HepG2 (cell line): ENCODE data around the gene CHCHD6. TPM values are rescaled to one million over a fixed set of nuclear protein-coding genes. Genes with fewer than 3 reads are reported as not detected.

Experiments
- ATAC-seq: fragments of 200-7000 bp; cut with Tn5 transposase; 3 replicates; pipeline ENCODE4 v1.9.1; 2020; ENCODE audit warnings: mild to moderate bottlenecking, moderate library complexity
- BruUV-seq: library from RNA; stranded (reverse); fragments of 400-500 nt; replicated peaks from 2 replicates; lab custom pipeline; 2021; lab: Mats Ljungman, UMichigan
- CTCF ChIA-PET: fragments of 300-600 bp; formaldehyde crosslinking; extraction: SDS; loops from one replicate; lab custom pipeline; 2021; ENCODE audit warnings: low total read pairs, inconsistent platforms, low intra/inter-chr PET ratio; lab: Yijun Ruan, JAX
- POLR2A ChIA-PET: fragments of 350-600 bp; sonication (Branson Sonifier 250); formaldehyde crosslinking; loops from one replicate; lab custom pipeline; 2020; ENCODE audit warnings: antibody characterized with exemption, inconsistent platforms; lab: Yijun Ruan, JAX
- DNase-seq: peaks from one replicate; pipeline ENCODE4 v3.0.0-alpha.2; 2015; ENCODE audit warnings: low spot score
- FAIRE-seq: peaks from 3 replicates; lab custom pipeline; 2011; peaks lifted over from hg19 to GRCh38; lab: Jason Lieb, UNC
- H2AFZ ChIP-seq: one replicate; pipeline ENCODE4 v1.6.1; 2011; ENCODE audit warnings: low read length, inconsistent platforms
- H3K27ac ChIP-seq: fragments of 300-600 bp; 3 replicates; pipeline ENCODE4 v1.8.0; 2011; ENCODE audit warnings: mixed run types, mild to moderate bottlenecking, mixed read lengths, low read length, inconsistent platforms; ENCODE audit not compliant: insufficient read depth; ENCODE audit errors: extremely low read length
- H3K27me3 ChIP-seq, 2 experiments: fragments of 200-600 bp in 1 of 2; 2 replicates in 1 of 2; 3 replicates in 1 of 2; pipeline versions ENCODE4 v1.6.0 to v1.8.0; 2011; ENCODE audit warnings: low read length in 2 of 2, mild to moderate bottlenecking in 2 of 2, moderate library complexity in 2 of 2, inconsistent platforms in 1 of 2; ENCODE audit not compliant: insufficient read depth in 2 of 2, control insufficient read depth in 1 of 2
- H3K36me3 ChIP-seq, 2 experiments: fragments of 200-600 bp in 1 of 2; replicated peaks in 1 of 2; 2 replicates in 1 of 2; 3 replicates in 1 of 2; pipeline versions ENCODE4 v1.5.1 to v1.8.0; 2011; ENCODE audit warnings: low read length in 2 of 2, inconsistent platforms in 1 of 2; ENCODE audit not compliant: insufficient read depth in 2 of 2, control insufficient read depth in 1 of 2
- H3K4me1 ChIP-seq: 2 replicates; pipeline ENCODE4 v1.5.1; 2012; ENCODE audit warnings: low read length, inconsistent platforms; ENCODE audit not compliant: insufficient read depth
- H3K4me2 ChIP-seq: 2 replicates; pipeline ENCODE4 v1.6.0; 2011; ENCODE audit warnings: low read depth, low read length, inconsistent platforms
- H3K4me3 ChIP-seq, 3 experiments: fragments of 200-600 bp in 1 of 3; sonication (generic), shearing (Covaris generic) in 1 of 3; replicated peaks in 1 of 3; 2 replicates each; pipeline ENCODE4 v1.5.1; 2011 to 2016; ENCODE audit warnings: low read length in 3 of 3, inconsistent platforms in 2 of 3, low read depth in 2 of 3, mild to moderate bottlenecking in 2 of 3, control low read depth in 1 of 3, mixed read lengths in 1 of 3; ENCODE audit not compliant: insufficient read depth in 1 of 3
- H3K79me2 ChIP-seq: one replicate; pipeline ENCODE4 v1.6.1; 2011; ENCODE audit warnings: low read length, inconsistent platforms; ENCODE audit not compliant: insufficient read depth
- H3K9ac ChIP-seq: 2 replicates; pipeline ENCODE4 v1.6.0; 2011; ENCODE audit warnings: mild to moderate bottlenecking, low read depth, low read length, inconsistent platforms; ENCODE audit not compliant: insufficient read depth
- H3K9me3 ChIP-seq: 2 replicates; pipeline ENCODE4 v1.5.1; 2012; ENCODE audit warnings: mild to moderate bottlenecking, low read length
- H4K20me1 ChIP-seq: 2 replicates; pipeline ENCODE4 v1.6.0; 2011; ENCODE audit warnings: inconsistent platforms, mild to moderate bottlenecking, low read length, moderate library complexity; ENCODE audit not compliant: insufficient read depth
- AHDC1 ChIP-seq: sonication (generic); formaldehyde crosslinking; IDR thresholded peaks from 2 replicates; pipeline ENCODE4 v1.5.1; 2020; ENCODE audit warnings: mild to moderate bottlenecking, missing genetic modification reagents, borderline replicate concordance
- FOXO4 ChIP-seq: sonication (generic); formaldehyde crosslinking; conservative IDR thresholded peaks from 2 replicates; pipeline ENCODE4 v1.8.1; 2023; ENCODE audit warnings: missing genetic modification reagents
- ONECUT2 ChIP-seq: sonication (generic); formaldehyde crosslinking; IDR thresholded peaks from 2 replicates; pipeline ENCODE4 v1.4.0; 2020; ENCODE audit warnings: missing genetic modification reagents
- SAFB2 ChIP-seq: sonication (generic); formaldehyde crosslinking; IDR thresholded peaks from 2 replicates; pipeline ENCODE4 v1.5.1; 2020; ENCODE audit warnings: missing genetic modification reagents, low read depth, mild to moderate bottlenecking, borderline replicate concordance
- ZBTB44 ChIP-seq: sonication (generic); formaldehyde crosslinking; IDR thresholded peaks from 2 replicates; pipeline ENCODE4 v1.4.0; 2020; ENCODE audit warnings: missing genetic modification reagents
- ZFX ChIP-seq: sonication (generic); formaldehyde crosslinking; IDR thresholded peaks from 2 replicates; pipeline ENCODE4 v1.4.0; 2020; ENCODE audit warnings: mild to moderate bottlenecking, low read depth, missing genetic modification reagents, moderate library complexity
- ZNF275 ChIP-seq: sonication (generic); formaldehyde crosslinking; IDR thresholded peaks from 2 replicates; pipeline ENCODE4 v1.8.0; 2022; ENCODE audit warnings: missing genetic modification reagents, mild to moderate bottlenecking, inconsistent platforms, borderline replicate concordance
- ZNF414 ChIP-seq: sonication (generic); formaldehyde crosslinking; IDR thresholded peaks from 2 replicates; pipeline ENCODE4 v1.5.0; 2020; ENCODE audit warnings: missing genetic modification reagents
- ZNF460 ChIP-seq: sonication (generic); formaldehyde crosslinking; IDR thresholded peaks from 2 replicates; pipeline ENCODE4 v1.5.1; 2020; ENCODE audit warnings: missing genetic modification reagents, mild to moderate bottlenecking, borderline replicate concordance
- WGBS: methylation state at CpG from one replicate; pipeline ENCODE4 v1.1.6; 2017; ENCODE audit warnings: low lambda C conversion rate; 5-methylcytosine and 5-hydroxymethylcytosine counted together
- in situ Hi-C: cut with HindIII; loops from 2 replicates; pipeline ENCODE4 v1.10.0; 2017; ENCODE audit warnings: low pct_unique_long_range_greater_than_20kb; ENCODE audit not compliant: extremely low pct_ligation_motif_present
- intact Hi-C: fragments of 100-400 bp; cut with micrococcal nuclease; formaldehyde crosslinking; loops from one replicate; pipeline ENCODE4 v1.10.0; 2022; ENCODE audit not compliant: unreplicated experiment
- polyA plus RNA-seq, 8 experiments: library from polyadenylated mRNA; depleted of rRNA in 3 of 8; stranded (reverse) in 7 of 8; unstranded in 1 of 8; fragments of >200 nt; fragmentation: Illumina TruSeq in 4 of 8; extraction: Trizol in 4 of 8; gene quantifications; 2 replicates each; pipeline versions ENCODE4 v1.2.1 to v1.2.3, GENCODE V29; 2011 to 2016; ENCODE audit warnings: low read depth in 4 of 8, missing spikeins in 1 of 8, mixed read lengths in 1 of 8; ENCODE audit not compliant: insufficient read depth in 1 of 8
- total RNA-seq, 5 experiments: library from RNA; depleted of rRNA; stranded (reverse); fragments of >200 nt; fragmentation: Illumina TruSeq; extraction: Trizol; gene quantifications; 2 replicates each; pipeline ENCODE4 v1.2.3, GENCODE V29; 2016; ENCODE audit warnings: low read depth in 1 of 5

CHCHD6 gene
- total and polyA plus RNA-seq, 2 of the 13 experiments (the other 11 are each of a cell fraction or from before 2014, with no cell fraction given) = 20.3 to 20.8 TPM

- H4K20me1 ChIP-seq = no peaks in the 10 kb centered on the region
- FAIRE-seq (no peak), ATAC-seq (no peak), DNase-seq (no peak)
- H3K79me2 ChIP-seq = no peaks in the 10 kb centered on the region
- H3K27ac ChIP-seq = no peak overlapping the region
- POLR2A ChIA-PET = no interaction called here
- 89% methylated on average over 8 of the region's 8 CpGs for WGBS
- H2AFZ ChIP-seq = no peak overlapping the region
- intact Hi-C loops (no loop called here), in situ Hi-C loops (loop anchor here (5.0 kb wide), 1 partner anchor 210 kb away; no protein-coding TSS in a partner anchor)
- no peaks in the 10 kb centered on the region for H3K9me3 ChIP-seq
- H3K9ac ChIP-seq = no peak overlapping the region
- H3K27me3 ChIP-seq = no peaks in the 10 kb centered on the region
- H3K36me3 ChIP-seq = 0 out of 5 replicates have a peak, but pooled peaks cover 0 to 2% of the 10 kb centered on the region in 2 experiments
- no TSS peak for BruUV-seq
- H3K4me1 ChIP-seq = peaks cover 30% of the 10 kb centered on the region
- CTCF ChIA-PET = no interaction called here
- H3K4me3 ChIP-seq = no peak overlapping the region
- no peak overlapping the region for H3K4me2 ChIP-seq
- TF ChIP-seq ZNF414 (CRISPR knock-in tag) = no peak
- TF ChIP-seq ZFX (CRISPR knock-in tag) = no peak
- TF ChIP-seq ZNF275 (CRISPR knock-in tag) = no peak
- TF ChIP-seq AHDC1 (CRISPR knock-in tag) = no peak
- no peak for TF ChIP-seq ZNF460
- TF ChIP-seq SAFB2 (CRISPR knock-in tag) = no peak
- no peak for TF ChIP-seq FOXO4 (CRISPR knock-in tag)
- TF ChIP-seq ONECUT2 (CRISPR knock-in tag) = no peak
- TF ChIP-seq ZBTB44 (CRISPR knock-in tag) = no peak
Observed at GRCh38 chr3:126962756-126963155, 258.7 kb downstream of the CHCHD6 start.
